HG03280 (cell line): ENCODE measurements around the gene LARP4.
"Not testable (repeated sequence)": the region's sequence is repeated elsewhere in the genome, so short reads cannot be mapped to it uniquely, and the experiment has no call there.

ENCODE experiments used
- ATAC-seq: cut with Tn5 transposase; IDR thresholded peaks from one replicate; pipeline ENCODE4 v1.9.1; 2021; ENCODE audit warnings: mild to moderate bottlenecking, moderate library complexity; ENCODE audit not compliant: unreplicated experiment

LARP4 gene

DNA sequence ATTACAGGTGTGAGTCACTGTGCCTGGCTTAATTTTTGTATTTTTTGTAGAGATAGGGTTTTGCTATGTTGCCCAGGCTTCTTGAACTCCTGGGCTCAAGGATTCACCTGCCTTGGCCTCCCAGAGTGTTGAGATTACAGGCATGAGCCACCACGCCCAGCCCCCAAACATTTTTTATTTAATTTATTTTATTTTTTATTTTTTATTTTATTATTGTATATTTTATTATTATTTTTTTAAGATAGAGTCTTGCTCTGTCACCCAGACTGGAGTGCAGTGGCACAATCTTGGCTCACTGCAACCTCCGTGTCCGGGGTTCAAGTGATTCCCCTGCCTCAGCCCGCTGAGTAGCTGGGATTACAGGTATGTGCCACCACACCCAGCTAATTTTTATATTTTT is 121.1 kb downstream of the LARP4 start:
- not testable (repeated sequence) for ATAC-seq

DNA sequence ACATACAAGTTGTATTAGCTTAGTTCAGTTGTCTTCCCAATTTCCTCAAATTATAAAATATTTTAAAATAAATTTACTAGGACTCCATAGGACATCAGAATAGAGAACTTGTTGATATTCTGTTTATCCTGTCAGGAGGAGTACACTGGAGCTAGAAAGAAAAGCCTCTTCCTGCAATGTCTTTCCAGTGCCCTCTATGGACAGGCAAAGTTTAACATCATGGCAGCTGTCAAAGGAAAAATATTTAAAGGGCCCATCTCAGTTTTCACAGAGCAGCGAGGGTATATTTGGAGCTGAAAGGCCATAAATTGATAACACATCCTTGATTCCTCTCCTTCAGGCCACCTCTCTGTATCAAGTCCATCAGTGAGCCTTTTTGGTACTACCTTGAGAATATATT is 123.1 kb downstream of the LARP4 start:
- no peak for ATAC-seq

DNA sequence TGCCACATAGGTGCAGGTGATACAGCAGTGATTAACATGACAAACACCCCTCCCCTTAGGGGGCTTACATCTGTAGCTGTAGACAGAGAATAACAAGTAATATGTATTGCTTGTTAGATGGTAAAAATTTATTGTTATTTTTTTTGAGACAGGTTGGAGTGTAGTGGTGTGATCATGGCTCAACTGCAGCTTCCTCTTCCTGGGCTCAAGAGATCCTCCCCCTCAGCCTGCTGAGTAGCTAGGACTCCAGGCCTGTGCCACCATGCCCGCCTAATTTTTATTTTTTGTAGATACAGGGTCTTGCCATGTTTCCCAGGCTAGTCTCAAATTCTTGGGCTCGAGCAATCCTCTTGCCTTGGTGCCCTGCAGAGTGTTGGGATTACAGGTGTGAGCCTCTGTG is 123.9 kb downstream of the LARP4 start:
- ATAC-seq = no peak

DNA sequence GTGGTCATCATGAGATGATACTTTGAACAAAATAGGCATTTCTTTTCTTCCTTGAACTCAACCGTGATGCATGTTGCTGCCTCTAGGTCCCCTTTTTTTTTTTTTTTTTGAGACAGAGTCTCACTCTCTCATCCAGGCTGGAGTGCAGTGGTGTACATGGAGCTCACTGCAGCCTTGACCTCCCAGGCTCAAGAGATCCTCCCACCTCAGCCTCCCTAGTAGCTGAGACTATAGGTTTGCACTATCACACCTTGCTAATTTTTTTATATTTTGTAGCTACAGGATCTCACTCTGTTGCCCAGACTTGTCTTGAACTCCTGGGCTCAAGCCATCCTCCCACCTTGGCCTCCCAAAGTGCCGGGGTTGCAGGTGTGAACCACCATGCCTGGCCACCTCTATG is 124.7 kb downstream of the LARP4 start:
- no peak for ATAC-seq

DNA sequence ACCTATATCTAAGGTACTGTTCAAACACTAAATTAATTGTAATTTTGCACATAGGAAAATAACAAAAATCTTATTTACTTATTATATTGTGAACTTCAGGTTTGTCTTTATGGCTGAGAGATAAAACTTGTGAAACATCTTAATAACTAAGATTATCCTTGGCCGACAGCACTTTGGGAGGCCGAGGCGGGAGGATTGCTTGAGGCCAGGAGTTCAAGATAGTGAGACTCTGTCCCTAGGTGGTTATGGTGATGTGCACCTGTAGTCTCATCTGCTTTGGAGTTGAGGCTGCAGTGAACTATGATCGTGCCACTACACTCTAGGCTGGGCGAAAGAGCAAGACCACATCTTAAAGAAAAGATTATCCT is 126.7 kb downstream of the LARP4 start:
- ATAC-seq = no peak

DNA sequence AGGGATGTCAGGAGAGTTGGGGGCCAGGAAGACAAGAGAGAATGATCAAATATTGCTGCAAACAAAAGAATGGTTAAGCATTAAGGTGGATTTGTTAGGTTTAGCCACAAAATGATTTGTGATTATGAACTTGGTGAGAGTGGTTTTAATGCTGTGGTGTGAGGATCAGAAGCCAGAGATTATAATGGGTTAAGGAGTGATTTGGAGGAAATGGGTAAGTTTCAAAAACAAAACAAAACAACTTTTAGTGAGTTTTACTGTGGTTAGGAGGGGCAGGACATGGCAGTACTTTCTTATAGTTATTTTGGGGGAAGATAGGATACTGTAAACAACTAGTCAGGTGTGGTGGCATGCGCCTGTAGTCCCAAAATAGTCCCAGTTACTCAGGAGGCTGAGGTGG is 128.1 kb downstream of the LARP4 start:
- ATAC-seq = no peak

DNA sequence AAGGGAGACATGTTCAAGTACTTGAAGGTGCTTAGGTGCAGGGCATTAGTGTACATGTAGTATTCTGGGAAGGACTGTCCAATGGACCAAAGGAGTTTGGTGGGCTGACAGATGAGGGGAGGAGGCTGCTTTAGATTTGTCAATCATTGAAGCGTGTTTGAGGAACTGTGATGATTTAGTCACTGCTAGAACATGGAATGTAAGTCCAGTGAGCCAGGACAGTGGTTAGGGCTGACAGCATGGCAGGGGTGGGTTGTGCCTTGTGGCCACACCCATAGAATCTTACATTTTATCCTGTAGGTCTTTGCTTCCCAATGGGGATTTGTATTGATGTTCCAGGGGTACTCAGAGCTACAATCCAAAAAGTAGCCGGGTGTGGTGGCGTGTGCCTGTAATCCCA is 128.7 kb downstream of the LARP4 start:
- no peak for ATAC-seq
